Measurements from ENCODE around the gene FADS1. TPM values are rescaled to one million over a fixed set of nuclear protein-coding genes. Genes with fewer than 3 reads are reported as not detected.

FADS1 gene
- total and polyA plus RNA-seq, 2 donors (not counting 3 experiments of a cell fraction or from before 2014, with no cell fraction given) = 110 to 121 TPM

MicroRNAs encoded within 50 kb of the gene (microRNA counts, 767-probe panel; counts per million panel counts)
- microRNA hsa-miR-1908 = 723 counts per million, percentile 96 among the panel's probes with 10 or more counts
- microRNA hsa-miR-611 = 723 counts per million, percentile 96 among the panel's probes with 10 or more counts

Other genes starting within 250 kb of the FADS1 start
- gene SYT7, start 235.9 kb downstream of the FADS1 start, total RNA-seq = 0.55 and 0.78 TPM in 2 replicates
- gene SYT7, start 235.9 kb downstream of the FADS1 start, polyA plus RNA-seq = 0.08 and 0.13 TPM in 2 replicates
- gene DAGLA, start 136.6 kb downstream of the FADS1 start, total RNA-seq = 3.5 and 4.7 TPM in 2 replicates
- 2.5 and 2.9 TPM in 2 replicates for gene DAGLA, start 136.6 kb downstream of the FADS1 start, polyA plus RNA-seq
- gene MYRF, start 64.4 kb downstream of the FADS1 start, total RNA-seq = 0.82 and 1.8 TPM in 2 replicates
- gene MYRF, start 64.4 kb downstream of the FADS1 start, polyA plus RNA-seq = 0.98 and 1.1 TPM in 2 replicates
- gene TMEM258, start 24.4 kb downstream of the FADS1 start, total RNA-seq = 139 and 140 TPM in 2 replicates
- gene TMEM258, start 24.4 kb downstream of the FADS1 start, polyA plus RNA-seq = 534 and 632 TPM in 2 replicates
- gene FEN1, start 24.1 kb downstream of the FADS1 start, total RNA-seq = 57.9 and 60.5 TPM in 2 replicates
- gene FEN1, start 24.1 kb downstream of the FADS1 start, polyA plus RNA-seq = 22.9 and 29.3 TPM in 2 replicates
- 668 and 694 TPM in 2 replicates for gene FADS2, start 11.3 kb upstream of the FADS1 start, total RNA-seq
- 898 and 969 TPM in 2 replicates for gene FADS2, start 11.3 kb upstream of the FADS1 start, polyA plus RNA-seq
- gene FADS3, start 74.5 kb upstream of the FADS1 start, total RNA-seq = 204 and 216 TPM in 2 replicates
- 346 and 506 TPM in 2 replicates for gene FADS3, start 74.5 kb upstream of the FADS1 start, polyA plus RNA-seq
- 1.2 and 3.6 TPM in 2 replicates for gene RAB3IL1, start 100.6 kb upstream of the FADS1 start, total RNA-seq
- gene RAB3IL1, start 100.6 kb upstream of the FADS1 start, polyA plus RNA-seq = 1.8 and 2.9 TPM in 2 replicates
- 0.21 TPM in 1 of 2 replicates, not detected in the other for gene BEST1, start 133.3 kb upstream of the FADS1 start, total RNA-seq
- 0.04 and 0.05 TPM in 2 replicates for gene BEST1, start 133.3 kb upstream of the FADS1 start, polyA plus RNA-seq
- 2,371 and 2,501 TPM in 2 replicates for gene FTH1, start 150.6 kb upstream of the FADS1 start, total RNA-seq
- gene FTH1, start 150.6 kb upstream of the FADS1 start, polyA plus RNA-seq = 1,123 and 1,177 TPM in 2 replicates

Data from endothelial cell of umbilical vein (primary cell).